Left ventricle myocardium superior (tissue), 1 donor: ENCODE measurements around the gene SKOR1. TPM values are rescaled to one million over a fixed set of nuclear protein-coding genes. Genes with fewer than 3 reads are reported as not detected.

ENCODE experiments used
- ATAC-seq: fragments of 200-7000 bp; cut with Tn5 transposase; one replicate; pipeline ENCODE4 v1.9.1; 2020; ENCODE audit warnings: mild to moderate bottlenecking, moderate library complexity
- DNase-seq: peaks from one replicate; pipeline ENCODE4 v3.0.0-alpha.2; 2020
- intact Hi-C: fragments of 100-400 bp; cut with micrococcal nuclease; formaldehyde crosslinking; loops from one replicate; pipeline ENCODE4 v1.11.0; 2022
- long read RNA-seq: library from polyadenylated mRNA; unstranded; transcript quantifications from one replicate; pipeline ENCODE4 v2.0.0, GENCODE V29; 2021
- total RNA-seq: library from RNA; stranded (reverse); fragmentation: NEBNext Ultra II Directional; extraction: Animal tissue kit (Norgen Biotek cat#: 25700); gene quantifications from one replicate; pipeline ENCODE4 v1.2.1, GENCODE V29; 2021
- donor health status: DM: no; HTN: yes; CAD: no; lungs with severe emphysema.

The SKOR1 gene, protein sequence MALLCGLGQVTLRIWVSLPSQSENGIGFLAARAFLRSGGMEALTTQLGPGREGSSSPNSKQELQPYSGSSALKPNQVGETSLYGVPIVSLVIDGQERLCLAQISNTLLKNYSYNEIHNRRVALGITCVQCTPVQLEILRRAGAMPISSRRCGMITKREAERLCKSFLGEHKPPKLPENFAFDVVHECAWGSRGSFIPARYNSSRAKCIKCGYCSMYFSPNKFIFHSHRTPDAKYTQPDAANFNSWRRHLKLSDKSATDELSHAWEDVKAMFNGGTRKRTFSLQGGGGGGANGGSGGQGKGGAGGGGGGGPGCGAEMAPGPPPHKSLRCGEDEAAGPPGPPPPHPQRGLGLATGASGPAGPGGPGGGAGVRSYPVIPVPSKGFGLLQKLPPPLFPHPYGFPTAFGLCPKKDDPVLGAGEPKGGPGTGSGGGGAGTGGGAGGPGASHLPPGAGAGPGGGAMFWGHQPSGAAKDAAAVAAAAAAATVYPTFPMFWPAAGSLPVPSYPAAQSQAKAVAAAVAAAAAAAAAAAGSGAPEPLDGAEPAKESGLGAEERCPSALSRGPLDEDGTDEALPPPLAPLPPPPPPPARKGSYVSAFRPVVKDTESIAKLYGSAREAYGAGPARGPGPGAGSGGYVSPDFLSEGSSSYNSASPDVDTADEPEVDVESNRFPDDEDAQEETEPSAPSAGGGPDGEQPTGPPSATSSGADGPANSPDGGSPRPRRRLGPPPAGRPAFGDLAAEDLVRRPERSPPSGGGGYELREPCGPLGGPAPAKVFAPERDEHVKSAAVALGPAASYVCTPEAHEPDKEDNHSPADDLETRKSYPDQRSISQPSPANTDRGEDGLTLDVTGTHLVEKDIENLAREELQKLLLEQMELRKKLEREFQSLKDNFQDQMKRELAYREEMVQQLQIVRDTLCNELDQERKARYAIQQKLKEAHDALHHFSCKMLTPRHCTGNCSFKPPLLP
- total RNA-seq: 0.07 TPM
- long read RNA-seq: 0 reads

DNA sequence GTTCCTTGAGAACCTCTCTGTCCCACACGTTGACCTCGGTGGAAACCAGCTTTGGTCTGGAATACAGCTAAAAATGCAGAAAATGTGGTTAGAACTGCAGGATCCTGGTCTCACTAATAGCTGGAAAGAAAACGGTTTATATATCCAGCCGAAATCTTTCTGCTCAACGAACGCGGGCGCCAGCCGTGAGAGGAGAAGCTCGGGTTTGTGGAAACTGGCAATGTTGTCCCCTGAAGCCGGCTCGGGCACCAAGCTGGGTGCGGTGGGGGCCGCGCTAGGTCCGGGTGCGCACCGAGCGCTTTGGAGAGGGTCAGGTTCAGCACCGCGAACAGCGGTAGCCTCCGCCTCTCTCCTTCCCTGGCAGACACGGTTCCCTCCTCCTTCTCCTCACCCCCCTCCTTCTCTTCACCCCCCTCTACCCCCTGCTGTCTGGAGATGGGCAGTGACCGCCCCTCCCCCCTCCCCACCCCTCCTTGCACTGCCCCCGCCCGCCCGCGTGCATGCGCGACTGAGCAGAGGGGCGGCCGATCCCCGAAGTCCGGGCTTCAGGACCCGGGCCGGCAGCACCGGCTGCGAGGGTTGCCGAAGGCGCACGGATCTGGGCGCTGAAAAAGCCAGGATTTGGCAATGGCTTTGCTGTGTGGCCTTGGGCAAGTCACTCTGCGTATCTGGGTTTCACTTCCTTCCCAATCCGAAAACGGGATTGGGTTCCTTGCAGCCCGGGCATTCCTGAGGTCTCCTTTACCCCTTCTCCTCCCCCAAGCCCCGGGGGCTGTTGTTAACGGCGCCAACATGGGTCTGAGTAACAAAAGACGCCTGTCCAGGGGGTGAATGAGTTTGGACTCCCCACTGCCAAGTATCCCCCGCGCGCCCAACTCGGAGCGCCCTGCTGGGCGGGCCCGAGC, at the start of gene SKOR1:
TSS of gene SKOR1 (plus strand) at position 534 of the 905 bp plus-strand sequence. CDS start at position 628, 94 bp downstream.
- DNase-seq (no peak), ATAC-seq (peak; percentile 31)
- intact Hi-C loops: no loop called here

DNA sequence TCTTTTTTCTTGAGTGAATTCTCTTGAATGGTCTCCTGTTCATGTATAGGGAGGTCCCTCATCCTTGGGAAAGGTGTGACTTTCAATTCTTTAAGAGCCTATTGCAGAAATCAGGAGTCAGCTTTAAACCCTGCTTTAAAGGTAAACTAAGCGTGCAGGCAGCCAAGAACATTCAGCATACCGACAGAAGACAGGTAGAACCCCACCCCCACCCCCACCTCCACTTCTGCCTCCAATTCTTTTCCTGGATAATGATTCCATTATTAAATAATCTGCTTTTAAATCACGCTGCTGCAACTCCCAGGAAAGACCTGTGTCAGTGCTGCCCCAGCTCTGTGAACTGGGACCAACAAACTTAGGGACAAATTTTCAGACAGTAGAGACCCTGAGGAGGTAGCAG, 49.3 kb upstream of the SKOR1 start:
- no peak for ATAC-seq
- intact Hi-C loops: no loop called here

DNA sequence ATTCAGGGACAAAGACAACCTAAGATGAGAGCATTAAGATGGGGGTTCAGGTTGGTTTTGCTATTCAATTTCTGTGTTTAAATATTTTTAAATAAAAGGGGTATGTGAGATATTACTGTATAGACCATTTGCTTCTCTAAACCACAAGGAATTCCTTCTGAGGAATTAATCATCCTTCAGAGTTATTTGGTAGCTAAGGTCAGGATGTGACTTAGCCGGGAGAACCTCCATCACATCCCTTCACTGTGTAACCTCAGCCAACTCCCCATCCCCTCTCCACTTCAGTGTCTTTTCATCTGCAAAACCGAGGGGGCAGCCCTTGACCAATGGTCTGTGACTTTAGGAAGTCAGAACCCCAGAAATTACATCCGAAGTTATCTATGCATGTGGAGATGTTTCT, 48.7 kb upstream of the SKOR1 start:
- intact Hi-C loops: no loop called here
- ATAC-seq (no peak), DNase-seq (no peak)

More for the DNA sequence above, 49.3 kb upstream of the SKOR1 start:
- no peak for DNase-seq

DNA sequence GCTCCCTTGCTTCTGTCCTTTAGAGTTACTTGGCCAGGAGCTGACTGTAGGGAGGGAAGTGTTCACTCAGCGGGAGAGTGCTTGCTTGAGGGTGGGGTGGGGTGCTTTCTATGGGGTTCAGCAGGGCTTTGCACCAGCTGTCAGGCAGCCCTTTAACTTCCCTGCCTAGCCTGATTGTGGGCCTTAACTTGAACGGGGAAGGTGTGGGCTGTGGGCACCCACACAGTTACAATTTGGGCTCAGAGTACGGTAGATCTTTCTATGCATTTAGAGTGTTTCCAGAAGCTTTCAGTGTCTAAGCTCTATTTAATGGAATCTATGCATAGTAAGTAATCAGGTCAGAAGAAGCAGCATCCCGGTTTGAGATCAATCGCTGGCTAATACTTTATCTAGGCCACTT, 48.2 kb upstream of the SKOR1 start:
- ATAC-seq: no peak
- no peak for DNase-seq
- intact Hi-C loops: no loop called here

DNA sequence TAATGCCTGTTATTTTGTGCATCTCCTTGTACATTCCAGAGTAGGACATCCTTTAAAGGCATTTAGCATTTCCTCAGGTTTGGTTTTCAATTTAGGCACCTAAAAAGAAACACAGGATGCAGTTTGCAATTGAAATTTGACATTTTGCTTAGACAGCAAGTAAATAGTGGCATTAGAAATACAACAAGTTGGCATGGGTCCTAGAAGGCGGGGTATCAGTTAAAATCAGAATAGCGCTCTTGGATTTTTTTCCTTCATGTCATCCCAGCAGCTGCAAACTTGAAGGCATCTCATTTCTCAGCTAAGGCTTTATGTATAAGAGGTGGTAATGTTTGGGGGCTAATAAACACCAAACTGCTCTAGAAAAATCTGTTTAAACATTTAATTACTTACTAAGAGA, 47.5 kb upstream of the SKOR1 start:
- DNase-seq (no peak), ATAC-seq (no peak)
- intact Hi-C loops: no loop called here

DNA sequence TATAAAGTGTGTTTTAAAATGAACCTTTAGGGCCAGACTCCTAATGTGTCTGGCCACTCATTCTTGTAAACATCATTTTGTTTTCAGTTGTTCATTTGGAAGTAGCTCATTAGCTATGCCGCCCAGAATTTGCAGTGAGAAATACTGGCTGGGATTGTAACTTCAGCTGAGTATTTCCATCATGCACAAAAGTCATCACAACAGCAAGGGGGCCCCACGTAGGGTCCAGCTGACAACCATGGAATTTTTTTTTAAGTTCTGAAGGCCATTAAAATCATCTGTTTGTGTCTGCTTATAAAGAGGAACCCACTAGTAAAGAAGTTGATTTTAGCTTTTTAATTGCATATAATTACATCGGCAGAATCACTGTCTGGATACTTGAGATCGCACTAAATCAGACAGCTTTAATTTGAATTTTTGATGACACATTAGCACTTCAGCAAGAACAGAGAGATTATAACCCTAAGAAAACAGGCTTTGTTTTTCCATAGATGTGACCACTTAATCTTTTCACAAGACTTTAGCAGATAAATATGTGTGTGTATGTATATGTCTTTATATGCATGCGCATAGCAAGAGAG, 46.3 kb upstream of the SKOR1 start:
- intact Hi-C loops: no loop called here
- ATAC-seq (no peak), DNase-seq (no peak)

DNA sequence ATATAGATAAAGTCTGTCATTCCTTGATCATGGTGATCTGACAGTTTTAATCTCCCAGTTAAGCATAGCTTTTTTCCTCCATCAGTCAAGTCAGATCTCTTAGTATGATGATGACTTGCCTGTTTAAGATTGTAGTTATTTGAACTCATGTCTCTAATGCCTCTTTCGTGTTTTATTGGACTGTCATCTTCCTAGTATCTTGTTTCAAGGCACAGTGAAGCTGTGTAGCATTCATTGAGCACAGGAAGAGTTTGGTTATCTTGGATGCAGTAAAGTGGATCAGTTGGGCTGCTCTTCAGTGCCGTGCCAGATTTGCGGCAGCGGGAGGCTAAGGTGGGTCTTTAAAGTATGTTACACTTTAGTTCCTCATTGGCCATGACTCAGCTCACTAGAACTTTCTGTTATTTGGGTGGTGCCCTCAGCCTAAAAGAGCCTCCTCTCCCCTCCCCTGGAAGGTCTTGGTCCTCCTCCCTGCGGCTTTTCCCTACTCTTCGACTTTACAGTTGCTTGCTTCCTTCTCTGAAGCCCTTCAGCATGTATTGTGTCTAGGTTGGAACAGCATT, 45.7 kb upstream of the SKOR1 start:
- no peak for DNase-seq
- intact Hi-C loops: no loop called here

DNA sequence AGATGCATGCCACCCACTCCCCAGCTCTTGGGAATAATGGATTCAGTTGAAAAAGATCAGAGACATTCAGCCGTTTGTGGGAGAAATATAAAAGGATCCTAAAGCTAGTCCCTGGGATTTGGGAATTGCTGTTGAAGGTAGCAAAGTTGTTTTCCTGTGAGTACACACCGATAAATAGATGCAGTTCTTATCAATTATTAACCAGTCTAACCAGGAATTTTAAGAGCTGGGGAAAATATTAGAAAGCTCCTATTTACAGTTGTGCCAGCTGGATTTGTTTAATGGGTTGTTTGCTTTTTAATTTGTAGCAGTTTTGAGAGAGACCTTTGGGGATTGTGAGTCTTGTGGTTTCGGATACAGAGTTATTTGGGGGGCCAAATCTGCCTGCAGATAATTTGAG, 44.2 kb upstream of the SKOR1 start:
- ATAC-seq (no peak), DNase-seq (no peak)
- intact Hi-C loops: no loop called here

More for the DNA sequence above, 45.7 kb upstream of the SKOR1 start:
- no peak for ATAC-seq

DNA sequence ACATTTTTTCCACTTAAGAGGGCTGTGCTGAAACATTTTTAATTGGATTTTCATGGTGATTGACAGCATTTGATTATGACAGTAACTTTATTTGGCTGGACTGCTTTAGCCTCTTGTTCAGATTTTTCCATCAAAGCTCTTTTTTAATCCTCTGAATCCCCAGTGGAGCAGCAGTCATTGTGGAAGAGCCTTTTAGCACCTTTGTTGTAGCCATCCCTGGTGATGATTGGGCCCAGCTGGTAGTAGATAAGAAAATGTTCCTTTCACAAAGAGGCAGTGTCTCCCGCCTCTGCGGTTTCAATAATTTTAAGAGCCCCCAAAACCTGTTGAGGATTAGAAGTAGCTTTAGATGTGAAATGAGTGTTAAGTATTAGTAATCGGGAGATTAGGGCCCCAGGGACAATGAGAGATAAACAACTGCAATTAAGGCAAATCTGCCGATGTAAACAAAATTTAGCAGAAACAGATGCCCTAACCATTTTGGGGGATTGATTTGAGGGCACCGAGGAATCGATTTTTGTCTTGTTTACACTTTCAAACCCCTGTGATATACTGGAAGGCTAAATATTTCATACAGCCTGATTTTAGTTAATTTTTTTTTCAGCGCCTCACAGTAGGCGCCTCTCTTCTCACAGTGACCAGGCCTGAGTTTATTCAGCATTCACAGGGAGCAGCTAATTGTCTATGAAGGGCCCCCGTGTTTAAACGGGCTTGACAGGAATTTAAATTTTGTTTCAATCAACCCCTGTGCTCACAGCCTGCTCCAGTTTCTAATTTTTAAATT, 43.2 kb upstream of the SKOR1 start:
- no peak for ATAC-seq
- intact Hi-C loops: no loop called here
- no peak for DNase-seq

DNA sequence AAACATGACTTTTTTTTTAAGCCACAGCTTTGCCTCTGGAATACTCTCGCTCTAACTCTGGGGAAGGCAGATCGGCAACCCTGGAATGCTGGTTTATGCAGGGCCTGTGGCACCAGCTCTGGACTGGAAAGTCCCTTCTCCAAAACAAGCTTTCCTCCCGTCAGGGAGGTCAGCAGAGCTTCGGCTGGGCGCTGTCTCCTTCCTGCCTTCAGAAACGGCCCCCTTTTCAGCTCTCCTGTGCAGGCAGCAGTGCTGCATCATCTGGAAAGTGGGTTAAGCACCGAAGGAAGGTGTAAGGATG, 42.7 kb upstream of the SKOR1 start:
- intact Hi-C loops: no loop called here
- no peak for DNase-seq

DNA sequence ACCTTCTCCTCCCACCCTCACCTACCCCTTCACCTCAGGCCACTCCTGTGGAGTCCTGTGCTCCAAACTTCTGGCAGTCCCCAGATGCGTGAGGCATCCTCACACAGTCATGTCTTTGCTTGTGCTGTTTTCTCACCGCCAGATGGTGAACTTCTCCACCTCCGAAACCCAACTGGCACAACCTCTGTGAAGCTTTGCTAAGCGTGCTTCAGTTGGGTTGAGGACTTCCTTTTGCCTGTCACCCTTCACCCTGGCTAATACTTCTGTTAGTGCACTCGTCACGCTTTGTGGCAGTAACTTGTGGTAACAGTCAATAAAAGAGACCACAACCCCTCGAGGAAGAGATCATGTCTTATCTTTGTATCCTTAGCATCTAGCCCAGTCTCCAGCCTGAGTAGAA, 42.0 kb upstream of the SKOR1 start:
- no peak for DNase-seq
- no peak for ATAC-seq
- intact Hi-C loops: no loop called here

More for the DNA sequence above, 42.7 kb upstream of the SKOR1 start:
- ATAC-seq: no peak

DNA sequence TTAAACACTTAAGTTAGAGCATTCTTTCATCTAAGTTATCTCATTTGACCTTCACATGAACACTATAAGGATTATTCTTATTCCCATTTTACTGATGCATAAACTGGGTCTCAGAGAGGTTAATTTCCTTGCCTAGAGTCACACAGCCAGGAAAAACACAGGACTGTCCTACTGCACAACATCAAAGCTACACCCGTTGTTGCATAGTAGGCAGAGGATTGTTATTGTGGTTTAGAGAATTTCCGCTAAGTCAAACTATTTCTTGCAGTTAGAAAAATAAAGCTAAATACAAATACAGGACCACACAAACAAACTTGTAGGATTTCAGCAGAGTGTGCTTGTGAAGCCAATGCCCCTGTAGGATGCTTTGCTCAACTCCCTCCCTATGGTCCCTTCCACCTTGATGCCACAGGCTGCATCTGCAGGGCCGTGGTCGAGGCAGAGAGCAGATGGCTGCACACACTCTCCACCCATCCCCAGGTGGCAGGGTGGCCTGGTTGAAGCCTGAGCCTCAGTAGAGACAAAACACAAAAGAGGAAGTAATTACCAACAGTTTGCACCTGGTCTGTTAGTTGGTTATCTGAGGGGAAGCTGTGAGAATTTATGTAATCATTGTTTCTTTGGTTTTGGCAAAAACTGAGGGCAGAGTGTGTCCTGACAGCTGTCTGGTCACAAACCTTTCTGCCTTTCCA, 41.1 kb upstream of the SKOR1 start:
- ATAC-seq: no peak
- DNase-seq: no peak
- intact Hi-C loops: no loop called here

DNA sequence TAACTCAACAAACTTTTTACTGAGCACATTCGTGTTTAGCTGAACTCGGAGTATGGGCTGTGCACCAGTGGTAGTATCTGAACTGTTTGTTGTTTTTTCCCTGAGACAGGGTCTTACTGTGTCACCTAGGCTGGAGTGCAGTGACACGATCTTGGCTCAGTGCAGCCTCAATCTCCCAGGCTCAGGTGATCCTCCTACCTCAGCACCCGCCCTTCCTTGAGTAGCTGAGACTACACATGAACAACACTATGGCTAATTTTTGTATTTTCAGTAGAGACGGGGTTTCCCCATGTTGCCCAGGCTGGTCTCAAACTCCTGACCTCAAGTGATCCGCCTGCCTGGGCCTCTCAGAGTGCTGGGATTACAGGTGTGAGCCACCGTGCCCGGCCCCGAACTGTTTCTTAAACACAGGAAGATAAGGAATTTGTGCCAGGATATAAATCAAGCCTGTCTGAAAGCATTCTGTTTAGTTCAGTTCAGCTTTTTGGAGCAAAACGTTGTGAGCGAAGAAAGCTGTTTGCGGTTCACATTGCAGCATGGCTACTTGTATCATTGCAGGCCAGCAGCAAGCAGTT, 40.4 kb upstream of the SKOR1 start:
- intact Hi-C loops: no loop called here
- DNase-seq (no peak), ATAC-seq (no peak)

DNA sequence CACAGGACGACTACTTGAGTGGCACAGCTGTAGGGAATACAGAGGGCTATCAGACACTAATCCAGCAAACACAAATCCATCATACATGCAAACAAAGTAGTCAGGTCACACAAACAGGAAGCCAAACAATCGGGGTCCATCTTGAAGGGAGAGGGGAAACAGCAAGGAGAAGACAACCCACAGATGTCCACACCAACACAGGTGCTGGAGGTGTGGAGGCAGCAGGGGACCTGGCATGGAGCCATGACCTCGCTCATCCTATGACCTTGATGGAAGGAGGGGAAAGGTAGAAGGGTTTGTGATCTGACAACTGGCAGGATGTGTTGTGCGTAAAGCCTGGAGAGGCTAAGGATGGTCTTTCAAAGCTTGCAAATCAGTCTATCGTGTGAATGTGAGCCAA, 39.9 kb upstream of the SKOR1 start:
- ATAC-seq (no peak), DNase-seq (no peak)
- intact Hi-C loops: no loop called here

DNA sequence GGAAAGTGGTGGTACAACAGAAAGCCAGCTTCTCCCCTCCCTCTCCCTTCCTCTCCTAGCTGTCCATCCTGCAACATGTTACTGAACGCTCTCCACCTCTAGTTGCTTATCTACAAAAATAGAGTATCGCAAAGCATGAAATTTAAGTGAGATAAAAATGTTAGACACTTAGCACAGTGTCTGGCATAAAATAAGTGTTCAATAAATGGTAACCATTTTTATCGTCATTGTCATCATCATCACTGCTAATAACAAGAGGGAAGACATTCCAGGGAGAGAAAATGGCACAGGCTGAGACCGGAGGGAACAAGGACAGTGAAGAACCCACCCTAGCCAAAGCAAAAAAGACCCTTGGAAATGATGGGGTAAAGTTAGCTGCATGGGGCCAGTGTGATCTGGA, 38.7 kb upstream of the SKOR1 start:
- no peak for ATAC-seq
- intact Hi-C loops: no loop called here
- no peak for DNase-seq

DNA sequence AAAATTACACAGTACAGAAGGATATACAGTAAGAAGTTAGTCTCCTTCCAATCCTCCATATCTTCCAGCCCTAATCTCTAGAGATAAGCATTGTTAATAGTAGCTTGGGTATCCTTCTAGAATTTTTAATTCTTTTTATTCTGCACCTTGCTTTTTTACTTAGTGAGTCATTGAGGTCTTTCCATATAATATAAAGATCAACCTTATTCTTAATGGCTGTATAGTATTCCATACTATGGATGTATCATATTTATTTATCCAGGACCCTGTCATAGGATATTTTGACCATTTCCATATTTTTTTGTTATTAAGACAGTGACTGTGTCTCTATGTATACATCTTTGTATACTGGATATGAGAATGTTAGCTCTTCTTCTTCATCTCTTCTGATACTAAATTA, 36.3 kb upstream of the SKOR1 start:
- intact Hi-C loops: no loop called here
- no peak for ATAC-seq
- DNase-seq: no peak
